ENCODE data around the gene AMBRA1.
A peak's percentile ranks its signal among the peaks of the same experiment; 100 is the strongest.
"Not testable (repeated sequence)": the region's sequence is repeated elsewhere in the genome, so short reads cannot be mapped to it uniquely, and the experiment has no call there.

The AMBRA1 gene

GRCh38 chr11:46594785-46595184 is 962 bp upstream of the AMBRA1 start:
- intact Hi-C loops (cut with DNase I; ENCODE audit: low total_unique reads): no loop called here
- no peak for DNase-seq
- no peak for TF ChIP-seq CTCF (IDR thresholded peaks at IDR 0.05)
- Histone ChIP-seq H3K4me3 (no peak overlapping the region), H3K4me1 (peaks cover 0 to 41% (median 23%) of the 10 kb centered on the region in 4 donors), H3K27me3 (no peaks in the 10 kb centered on the region), H3K9me3 (no peaks in the 10 kb centered on the region), H3K27ac (peak overlapping the region in 1 of 2 donors; percentile 83), H3K36me3 (no peaks in the 10 kb centered on the region)

- Histone ChIP-seq H3K36me3 (no peaks in the 10 kb centered on the region), H3K4me1 (peaks cover 0 to 45% (median 23%) of the 10 kb centered on the region in 4 donors), H3K27me3 (no peaks in the 10 kb centered on the region), H3K9me3 (no peaks in the 10 kb centered on the region), H3K27ac (peak overlapping the region; percentile 82 to 83), H3K4me3 (peak overlapping the region; percentile 86)
- intact Hi-C loops (cut with DNase I; ENCODE audit: low total_unique reads): no loop called here
- TF ChIP-seq CTCF (IDR thresholded peaks at IDR 0.05): no peak
- no peak for DNase-seq
These were observed 514 bp upstream of the AMBRA1 start for GRCh38 chr11:46594374-46594700.

DNA sequence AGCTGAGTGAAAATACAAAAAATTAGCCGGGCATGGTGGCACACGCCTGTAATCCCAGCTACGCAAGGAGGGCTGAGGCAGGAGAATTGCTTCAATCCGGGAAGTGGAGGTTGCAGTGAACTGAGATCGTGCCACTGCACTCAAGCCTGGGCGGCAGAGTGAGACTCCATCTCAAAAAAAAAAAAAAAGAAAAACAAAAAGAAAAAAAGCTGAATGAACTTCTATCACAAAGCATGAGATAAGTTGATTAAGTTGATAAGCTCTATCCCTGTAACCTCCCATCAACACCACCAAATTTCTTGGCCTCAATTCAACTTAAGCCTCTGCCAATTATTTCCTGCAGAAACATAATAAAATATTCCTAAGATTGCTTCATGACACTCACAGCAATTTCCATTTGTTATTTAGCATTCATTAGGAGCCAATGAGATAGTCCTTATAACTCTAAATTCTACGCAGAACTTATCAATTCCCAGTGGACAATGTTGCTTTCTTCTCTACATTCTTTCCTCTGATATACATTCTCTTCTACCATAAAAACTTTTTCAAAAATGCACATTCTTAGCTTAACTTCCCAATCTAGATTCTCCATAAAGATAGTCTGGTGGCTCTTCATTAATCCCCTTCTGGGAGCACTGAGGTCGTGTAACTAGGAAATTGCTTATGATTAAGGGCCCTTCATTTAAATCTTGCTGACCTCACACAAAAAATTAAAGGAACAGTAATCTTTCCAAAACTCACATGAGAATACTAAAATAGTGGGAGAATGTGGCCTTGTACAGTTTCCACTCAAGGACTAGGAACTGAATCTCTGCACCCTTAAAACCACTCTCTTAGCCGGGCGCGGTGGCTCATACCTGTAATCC is 2.9 kb downstream of the AMBRA1 start:
- peak overlapping the region; percentile 7 to 14 for H3K27ac ChIP-seq
- H3K4me1 ChIP-seq: peaks cover 0 to 52% (median 25%) of the 10 kb centered on the region in 4 donors

GRCh38 chr11:46588915-46589314 is 4.9 kb downstream of the AMBRA1 start:
- H3K9me3 ChIP-seq: no peaks in the 10 kb centered on the region
- H3K4me1 ChIP-seq: peaks cover 0 to 45% (median 25%) of the 10 kb centered on the region in 4 donors
- no peaks in the 10 kb centered on the region for H3K27me3 ChIP-seq
- intact Hi-C loops (cut with DNase I; ENCODE audit: low total_unique reads): no loop called here
- no peak overlapping the region for H3K4me3 ChIP-seq
- no peak overlapping the region for H3K27ac ChIP-seq
- no peak for DNase-seq
- H3K36me3 ChIP-seq: no peaks in the 10 kb centered on the region
- no peak for TF ChIP-seq CTCF (IDR thresholded peaks at IDR 0.05)

More for the DNA sequence above, 2.9 kb downstream of the AMBRA1 start:
- H3K36me3 ChIP-seq: no peaks in the 10 kb centered on the region
- no peaks in the 10 kb centered on the region for H3K27me3 ChIP-seq
- no peak for DNase-seq
- intact Hi-C loops (cut with DNase I; ENCODE audit: low total_unique reads): no loop called here
- no peak overlapping the region for H3K4me3 ChIP-seq
- H3K9me3 ChIP-seq: no peaks in the 10 kb centered on the region
- TF ChIP-seq CTCF (IDR thresholded peaks at IDR 0.05): no peak

- H3K4me3 ChIP-seq: no peak overlapping the region
- H3K27me3 ChIP-seq: no peaks in the 10 kb centered on the region
- no peak for DNase-seq
- H3K4me1 ChIP-seq: peaks cover 0 to 45% (median 24%) of the 10 kb centered on the region in 4 donors
- no peak overlapping the region for H3K27ac ChIP-seq
- H3K9me3 ChIP-seq: no peaks in the 10 kb centered on the region
- no peaks in the 10 kb centered on the region for H3K36me3 ChIP-seq
- no peak for TF ChIP-seq CTCF (IDR thresholded peaks at IDR 0.05)
- intact Hi-C loops (cut with DNase I; ENCODE audit: low total_unique reads): no loop called here
These were observed 5.7 kb downstream of the AMBRA1 start for GRCh38 chr11:46588131-46588530.

DNA sequence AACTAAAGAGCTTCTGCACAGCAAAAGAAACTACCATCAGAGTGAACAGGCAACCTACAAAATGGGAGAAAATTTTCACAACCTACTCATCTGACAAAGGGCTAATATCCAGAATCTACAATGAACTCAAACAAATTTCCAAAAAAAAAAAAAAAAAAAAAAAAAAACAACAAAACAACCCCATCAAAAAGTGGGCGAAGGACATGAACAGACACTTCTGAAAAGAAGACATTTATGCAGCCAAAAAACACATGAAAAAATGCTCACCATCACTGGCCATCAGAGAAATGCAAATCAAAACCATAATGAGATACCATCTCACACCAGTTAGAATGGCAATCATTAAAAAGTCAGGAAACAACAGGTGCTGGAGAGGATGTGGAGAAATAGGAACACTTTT is 10.3 kb downstream of the AMBRA1 start:
- H3K27ac ChIP-seq; H3K9me3 ChIP-seq; DNase-seq; intact Hi-C loops (cut with DNase I; ENCODE audit: low total_unique reads); H3K4me1 ChIP-seq; H3K27me3 ChIP-seq; H3K36me3 ChIP-seq; H3K4me3 ChIP-seq: not testable (repeated sequence)
